Natural killer cell (primary cell): Measurements from ENCODE around the gene HLA-G. TPM values are rescaled to one million over a fixed set of nuclear protein-coding genes. Genes with fewer than 3 reads are reported as not detected.

Source experiments
- ATAC-seq, 3 donors: fragments of 150-1000 bp in 2 of 3; fragments of 200-7000 bp in 1 of 3; cut with Tn5 transposase; 1 replicate in 1 of 3; 2 replicates in 2 of 3; pipeline ENCODE4 v1.10.0; 2021; ENCODE audit warnings: mild to moderate bottlenecking in 2 of 3, moderate library complexity in 2 of 3
- DNase-seq, 2 donors: peaks; one replicate each; pipeline versions ENCODE4 v3.0.0 to v3.0.0-alpha.2; 2013 to 2021; ENCODE audit warnings: mixed read lengths in 1 of 2
- H3K27ac ChIP-seq: one replicate; pipeline ENCODE4 v1.5.1; 2013; ENCODE audit warnings: mild to moderate bottlenecking, low read length
- H3K27me3 ChIP-seq: one replicate; pipeline ENCODE4 v1.6.1; 2013; ENCODE audit warnings: low read length; ENCODE audit not compliant: control insufficient read depth, insufficient read depth
- H3K36me3 ChIP-seq: one replicate; pipeline ENCODE4 v1.6.1; 2013; ENCODE audit warnings: low read length; ENCODE audit not compliant: control insufficient read depth, insufficient read depth
- H3K4me1 ChIP-seq: one replicate; pipeline ENCODE4 v1.6.1; 2013; ENCODE audit warnings: low read length; ENCODE audit not compliant: control insufficient read depth, insufficient read depth
- H3K4me3 ChIP-seq: one replicate; pipeline ENCODE4 v1.5.1; 2013; ENCODE audit warnings: low read length
- H3K9me3 ChIP-seq: one replicate; pipeline ENCODE4 v1.6.1; 2013; ENCODE audit warnings: low read length; ENCODE audit not compliant: control insufficient read depth, insufficient read depth
- H3K27ac Mint-ChIP-seq, 2 donors: one replicate each; pipeline ENCODE4 v1.8.0; 2022; ENCODE audit warnings: mild to moderate bottlenecking in 2 of 2, mixed read lengths in 2 of 2, moderate library complexity in 1 of 2
- H3K27me3 Mint-ChIP-seq, 2 donors: one replicate each; pipeline ENCODE4 v1.8.0; 2022; ENCODE audit warnings: low read depth in 2 of 2, mixed read lengths in 2 of 2
- H3K36me3 Mint-ChIP-seq: one replicate; pipeline ENCODE4 v1.8.0; 2022; ENCODE audit warnings: mixed read lengths
- H3K4me1 Mint-ChIP-seq, 2 donors: one replicate each; pipeline ENCODE4 v1.8.0; 2022; ENCODE audit warnings: mixed read lengths in 2 of 2
- H3K4me3 Mint-ChIP-seq: one replicate; pipeline ENCODE4 v1.8.0; 2022; ENCODE audit warnings: mild to moderate bottlenecking, moderate library complexity, mixed read lengths
- H3K9me3 Mint-ChIP-seq, 2 donors: one replicate each; pipeline ENCODE4 v1.8.0; 2022; ENCODE audit warnings: mixed read lengths in 2 of 2
- CTCF ChIP-seq: fragments of 200-600 bp; IDR thresholded peaks from one replicate; pipeline ENCODE4 v1.8.0; 2022; ENCODE audit warnings: antibody characterized with exemption
- WGBS: methylation state at CpG from one replicate; pipeline ENCODE4 v1.1.7; 2013; ENCODE audit warnings: missing lambda C conversion rate; ENCODE audit not compliant: insufficient coverage; 5-methylcytosine and 5-hydroxymethylcytosine counted together
- intact Hi-C: fragments of 100-400 bp; cut with micrococcal nuclease; formaldehyde crosslinking; loops from one replicate; pipeline ENCODE4 v1.14.2; 2022
- total RNA-seq, 4 donors: library from RNA; stranded (reverse); fragments of 120-200 nt in 1 of 4; gene quantifications; one replicate each; pipeline versions ENCODE4 v1.2.3 to v1.2.4, GENCODE V29; 2013 to 2022

HLA-G gene
- total RNA-seq, 3 donors from 2014 or later (not counting 1 experiment from before 2014, with no cell fraction given), result 1.6 to 7.7 (median 4.0) TPM

GRCh38 chr6:29845405-29846006, 17.9 kb downstream of the HLA-G start:
- peaks cover 31% of the 10 kb centered on the region for H3K27me3 ChIP-seq

GRCh38 chr6:29847871-29848630, 20.4 kb downstream of the HLA-G start:
- no peak overlapping the region for H3K4me3 Mint-ChIP-seq
- WGBS, result 10% methylated on average over 12 of the region's 14 CpGs
- Histone ChIP-seq H3K27me3 (peaks cover 29% of the 10 kb centered on the region), H3K36me3 (no peaks in the 10 kb centered on the region), H3K27ac (no peak overlapping the region), H3K4me3 (no peak overlapping the region), H3K4me1 (peaks cover 10% of the 10 kb centered on the region), H3K9me3 (no peaks in the 10 kb centered on the region)
- peaks cover 12 to 16% of the 10 kb centered on the region in 2 donors for H3K4me1 Mint-ChIP-seq
- ATAC-seq, result peak; percentile 82 to 95 (median 89)
- peaks cover 53 to 75% of the 10 kb centered on the region in 2 donors for H3K27me3 Mint-ChIP-seq
- intact Hi-C loops, result loop anchor here (1.0 to 2.0 kb wide), 3 partner anchors 119 to 283 kb away; no protein-coding TSS in a partner anchor
- TF ChIP-seq CTCF, result peak; percentile 97
- H3K36me3 Mint-ChIP-seq, result no peaks in the 10 kb centered on the region
- no peak overlapping the region for H3K27ac Mint-ChIP-seq
- H3K9me3 Mint-ChIP-seq, result no peaks in the 10 kb centered on the region
- DNase-seq, result peak; percentile 83 to 93

More at GRCh38 chr6:29845405-29846006, 17.9 kb downstream of the HLA-G start:
- no peak overlapping the region for H3K27ac ChIP-seq
- no peaks in the 10 kb centered on the region for H3K36me3 ChIP-seq
- peaks cover 5% of the 10 kb centered on the region for H3K36me3 Mint-ChIP-seq
- H3K27me3 Mint-ChIP-seq, result peaks cover 53 to 75% of the 10 kb centered on the region in 2 donors
- ATAC-seq (no peak), DNase-seq (peak in 1 of 2 donors; percentile 20)
- peaks cover 10% of the 10 kb centered on the region for H3K4me1 ChIP-seq
- H3K27ac Mint-ChIP-seq, result no peak overlapping the region
- H3K4me3 Mint-ChIP-seq, result no peak overlapping the region
- 63% methylated on average over 2 of the region's 2 CpGs for WGBS
- H3K4me3 ChIP-seq, result no peak overlapping the region
- H3K9me3 Mint-ChIP-seq, result no peaks in the 10 kb centered on the region
- peaks cover 12 to 16% of the 10 kb centered on the region in 2 donors for H3K4me1 Mint-ChIP-seq
- no peak for TF ChIP-seq CTCF
- intact Hi-C loops, result no loop called here
- no peaks in the 10 kb centered on the region for H3K9me3 ChIP-seq

- Histone ChIP-seq H3K9me3 (no peaks in the 10 kb centered on the region), H3K4me3 (no peak overlapping the region), H3K27me3 (peaks cover 24% of the 10 kb centered on the region), H3K27ac (no peak overlapping the region), H3K4me1 (peaks cover 10% of the 10 kb centered on the region), H3K36me3 (no peaks in the 10 kb centered on the region)
- Mint-ChIP-seq H3K36me3 (no peaks in the 10 kb centered on the region), H3K27ac (no peak overlapping the region), H3K4me1 (peaks cover 13 to 17% of the 10 kb centered on the region in 2 donors), H3K9me3 (no peaks in the 10 kb centered on the region), H3K27me3 (peaks cover 56 to 83% of the 10 kb centered on the region in 2 donors), H3K4me3 (peak overlapping the region; percentile 76)
- TF ChIP-seq CTCF, result no peak
- intact Hi-C loops, result no loop called here
- DNase-seq, result peak in 1 of 2 donors; percentile 49
- 10% methylated on average over 37 of the region's 38 CpGs for WGBS
- peak; percentile 56 to 69 (median 61) for ATAC-seq
Observed at GRCh38 chr6:29850011-29850553, 22.5 kb downstream of the HLA-G start.
